Prostate gland (tissue), 2 donors: ENCODE results near the gene MLST8. TPM values are rescaled to one million over a fixed set of nuclear protein-coding genes. Genes with fewer than 3 reads are reported as not detected.

ENCODE experiments used
- DNase-seq: peaks from one replicate; pipeline ENCODE4 v3.0.0-alpha.2; 2019; ENCODE audit warnings: low spot score
- H3K27ac ChIP-seq, 2 donors: fragments of 200-600 bp; sonication (generic); 2 replicates each; pipeline ENCODE4 v1.5.1; 2017 to 2019
- H3K27me3 ChIP-seq: fragments of 200-600 bp; sonication (generic); replicated peaks from 2 replicates; pipeline ENCODE4 v1.5.1; 2019; ENCODE audit not compliant: insufficient read depth
- H3K36me3 ChIP-seq, 2 donors: fragments of 200-600 bp; sonication (generic); 1 replicate in 1 of 2; 2 replicates in 1 of 2; pipeline versions ENCODE4 v1.5.1 to v1.8.1; 2017 to 2019
- H3K4me1 ChIP-seq: fragments of 200-600 bp; sonication (generic); replicated peaks from 2 replicates; pipeline ENCODE4 v1.5.1; 2019
- H3K4me3 ChIP-seq, 2 donors: fragments of 200-600 bp; sonication (generic); 2 replicates each; pipeline ENCODE4 v1.5.1; 2017 to 2019
- H3K9me3 ChIP-seq: fragments of 200-600 bp; sonication (generic); 2 replicates; pipeline ENCODE4 v1.5.1; 2017
- CTCF ChIP-seq, 4 experiments: fragments of 200-600 bp in 2 of 4; fragments of 450-650 bp in 2 of 4; sonication (generic) in 2 of 4; IDR thresholded peaks; 1 replicate in 3 of 4; 2 replicates in 1 of 4; pipeline ENCODE4 v1.5.1; 2016 to 2019; ENCODE audit warnings: antibody characterized with exemption in 4 of 4, mild to moderate bottlenecking in 2 of 4, moderate library complexity in 2 of 4
- POLR2A ChIP-seq: fragments of 450-650 bp; IDR thresholded peaks from one replicate; pipeline ENCODE4 v1.6.1; 2016; ENCODE audit warnings: antibody characterized with exemption, mild to moderate bottlenecking
- POLR2AphosphoS5 ChIP-seq: sonication (generic); formaldehyde crosslinking; IDR thresholded peaks from one replicate; pipeline ENCODE4 v1.6.1; 2017; ENCODE audit warnings: antibody characterized with exemption
- WGBS: methylation state at CpG from one replicate; pipeline ENCODE4 v1.1.5; 2018; 5-methylcytosine and 5-hydroxymethylcytosine counted together
- intact Hi-C: fragments of 100-400 bp; cut with DNase I; formaldehyde crosslinking; loops from one replicate; pipeline ENCODE4 v1.14.2; 2022
- total RNA-seq, 2 donors: library from RNA; depleted of rRNA; stranded (reverse); fragments of >200 nt; gene quantifications; one replicate each; pipeline ENCODE4 v1.1.0, GENCODE V29; 2016

The MLST8 gene
- total RNA-seq, 2 donors from 2014 or later: 55.9 to 110 TPM

- no peaks in the 10 kb centered on the region for H3K27me3 ChIP-seq
- no peak overlapping the region for H3K4me3 ChIP-seq
- intact Hi-C loops: no loop called here
- 88% methylated on average over 20 of the region's 20 CpGs for WGBS
- TF ChIP-seq CTCF (IDR thresholded peaks at IDR 0.05): no peak
- no peak for TF ChIP-seq POLR2AphosphoS5
- no peak for TF ChIP-seq POLR2A
- no peaks in the 10 kb centered on the region for H3K36me3 ChIP-seq
- H3K9me3 ChIP-seq: no peaks in the 10 kb centered on the region
- H3K27ac ChIP-seq: no peak overlapping the region
- DNase-seq: no peak
- H3K4me1 ChIP-seq: no peaks in the 10 kb centered on the region
Observed at GRCh38 chr16:2184962-2185361, 20.3 kb upstream of the MLST8 start.

DNA sequence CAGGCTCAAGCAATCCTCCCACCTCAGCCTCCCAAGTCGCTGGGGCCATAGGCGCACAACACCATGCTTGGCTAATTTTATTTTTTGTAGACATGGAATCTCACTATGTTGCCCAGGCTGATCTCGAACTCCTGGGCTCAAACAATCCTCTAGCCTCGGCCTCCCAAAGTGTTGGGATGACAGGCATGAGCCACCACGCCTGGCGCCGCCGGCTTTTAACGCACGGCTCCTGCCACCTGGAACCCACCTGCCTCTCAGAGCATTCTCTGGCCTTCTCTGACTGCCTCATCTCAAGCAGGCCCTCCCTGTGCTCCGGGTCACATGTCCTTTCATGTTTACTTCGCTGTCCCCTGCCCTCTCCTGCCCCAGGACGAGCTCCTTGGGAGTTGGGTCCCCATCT is 19.2 kb upstream of the MLST8 start:
- 90% methylated on average over 13 of the region's 13 CpGs for WGBS
- Histone ChIP-seq H3K4me3 (no peak overlapping the region), H3K27ac (no peak overlapping the region), H3K27me3 (no peaks in the 10 kb centered on the region), H3K4me1 (no peaks in the 10 kb centered on the region), H3K9me3 (no peaks in the 10 kb centered on the region), H3K36me3 (no peaks in the 10 kb centered on the region)
- intact Hi-C loops: no loop called here
- DNase-seq: no peak
- TF ChIP-seq POLR2A (no peak), CTCF (IDR thresholded peaks at IDR 0.05) (no peak), POLR2AphosphoS5 (no peak)

GRCh38 chr16:2186505-2186904 is 18.7 kb upstream of the MLST8 start:
- Histone ChIP-seq H3K27me3 (no peaks in the 10 kb centered on the region), H3K36me3 (no peaks in the 10 kb centered on the region), H3K27ac (no peak overlapping the region), H3K4me1 (no peaks in the 10 kb centered on the region), H3K9me3 (no peaks in the 10 kb centered on the region), H3K4me3 (no peak overlapping the region)
- TF ChIP-seq POLR2AphosphoS5: no peak
- no peak for TF ChIP-seq CTCF (IDR thresholded peaks at IDR 0.05)
- no peak for TF ChIP-seq POLR2A
- DNase-seq: no peak
- WGBS: 91% methylated on average over 19 of the region's 20 CpGs
- intact Hi-C loops: no loop called here

DNA sequence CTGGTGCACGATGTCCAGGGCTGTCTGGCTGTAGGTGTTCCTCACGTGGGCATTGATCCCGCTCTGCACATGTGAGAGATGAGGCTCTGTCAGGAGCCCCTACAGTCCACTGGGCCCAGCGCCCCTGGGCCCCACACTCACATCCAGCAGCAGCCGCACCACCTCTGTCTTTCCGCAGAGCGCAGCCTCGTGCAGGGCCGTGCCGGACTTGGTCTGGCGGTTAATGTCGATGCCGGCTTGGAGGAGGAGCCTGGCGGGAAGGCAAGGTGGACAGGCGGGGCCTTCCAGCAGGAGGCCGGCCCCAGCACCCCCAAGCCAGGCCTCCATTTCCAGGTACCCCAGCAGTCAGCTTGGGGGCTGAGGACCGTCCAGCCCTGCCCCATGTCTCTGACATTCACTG is 18.0 kb upstream of the MLST8 start:
- WGBS: 67% methylated on average over 17 of the region's 17 CpGs
- H3K9me3 ChIP-seq: no peaks in the 10 kb centered on the region
- H3K27ac ChIP-seq: no peak overlapping the region
- no peaks in the 10 kb centered on the region for H3K36me3 ChIP-seq
- H3K27me3 ChIP-seq: no peaks in the 10 kb centered on the region
- intact Hi-C loops: no loop called here
- DNase-seq: no peak
- no peak for TF ChIP-seq POLR2AphosphoS5
- no peak for TF ChIP-seq CTCF (IDR thresholded peaks at IDR 0.05)
- TF ChIP-seq POLR2A: no peak
- H3K4me3 ChIP-seq: no peak overlapping the region
- no peaks in the 10 kb centered on the region for H3K4me1 ChIP-seq

DNA sequence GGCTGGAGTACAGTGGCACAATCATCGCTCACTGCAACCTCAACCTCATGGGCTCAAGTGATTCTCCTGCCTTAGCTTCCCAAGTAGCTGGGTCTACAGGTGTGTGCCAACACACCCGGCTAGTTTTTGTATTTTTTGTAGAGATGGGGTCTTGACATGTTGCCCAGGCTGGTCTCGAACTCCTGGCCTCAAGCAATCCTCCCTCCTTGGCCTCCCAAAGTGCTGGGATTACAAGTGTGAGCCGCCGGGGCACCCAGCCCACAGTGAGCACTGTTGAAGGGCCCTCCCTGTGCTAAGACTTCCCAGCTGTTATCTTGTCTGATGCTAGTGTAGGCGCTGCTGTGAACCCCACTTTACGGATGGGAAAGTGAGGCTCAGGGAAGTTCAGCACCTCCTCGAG is 16.9 kb upstream of the MLST8 start:
- no peak for DNase-seq
- no peak overlapping the region for H3K4me3 ChIP-seq
- H3K4me1 ChIP-seq: no peaks in the 10 kb centered on the region
- H3K27ac ChIP-seq: no peak overlapping the region
- H3K27me3 ChIP-seq: no peaks in the 10 kb centered on the region
- no peaks in the 10 kb centered on the region for H3K9me3 ChIP-seq
- TF ChIP-seq POLR2AphosphoS5 (no peak), CTCF (IDR thresholded peaks at IDR 0.05) (no peak), POLR2A (no peak)
- 98% methylated on average over 8 of the region's 8 CpGs for WGBS
- H3K36me3 ChIP-seq: no peaks in the 10 kb centered on the region
- intact Hi-C loops: no loop called here
